HG03135 (cell line): ENCODE results near the gene GALT.

Experiments used
- ATAC-seq: cut with Tn5 transposase; IDR thresholded peaks from one replicate; pipeline ENCODE4 v1.9.1; 2021; ENCODE audit warnings: mild to moderate bottlenecking, moderate library complexity; ENCODE audit not compliant: unreplicated experiment

The GALT gene

GRCh38 chr9:34675048-34675714 is 28.7 kb downstream of the GALT start:
- no peak for ATAC-seq

- no peak for ATAC-seq
Observed at GRCh38 chr9:34675869-34676268, 29.4 kb downstream of the GALT start.

- ATAC-seq, result no peak
Observed at GRCh38 chr9:34684145-34684544, 37.7 kb downstream of the GALT start.

GRCh38 chr9:34684816-34685215 is 38.3 kb downstream of the GALT start:
- ATAC-seq, result no peak

GRCh38 chr9:34685591-34685990 is 39.1 kb downstream of the GALT start:
- ATAC-seq, result no peak

- ATAC-seq, result no peak
Observed at GRCh38 chr9:34686231-34686630, 39.8 kb downstream of the GALT start.

- no peak for ATAC-seq
Observed at GRCh38 chr9:34686732-34687131, 40.3 kb downstream of the GALT start.

- ATAC-seq, result no peak
Observed at GRCh38 chr9:34687276-34688030, 41.0 kb downstream of the GALT start.

- no peak for ATAC-seq
Observed at GRCh38 chr9:34688329-34689115, 42.0 kb downstream of the GALT start.

GRCh38 chr9:34689116-34689470 is 42.6 kb downstream of the GALT start:
- ATAC-seq, result no peak

GRCh38 chr9:34689512-34689911 is 43.0 kb downstream of the GALT start:
- no peak for ATAC-seq

GRCh38 chr9:34690983-34691935 is 44.8 kb downstream of the GALT start, which contains the start of gene CCL19:
Gene CCL19, minus strand, starts transcription at chr9:34691276. Its CDS starts 137 bp downstream, at chr9:34691139.
- no peak for ATAC-seq

- no peak for ATAC-seq
Observed at GRCh38 chr9:34691936-34692315, 45.5 kb downstream of the GALT start.

- no peak for ATAC-seq
Observed at GRCh38 chr9:34693560-34693959, 47.1 kb downstream of the GALT start.

- ATAC-seq, result no peak
Observed at GRCh38 chr9:34694811-34695210, 48.3 kb downstream of the GALT start.
